Endodermal cell (in vitro differentiated cells): ENCODE data around the gene ALDH7A1. TPM values are rescaled to one million over a fixed set of nuclear protein-coding genes. Genes with fewer than 3 reads are reported as not detected.

Experiments
- DNase-seq: peaks from one replicate; pipeline ENCODE4 v3.0.0-alpha.2; 2017
- H3K27ac ChIP-seq: 2 replicates; pipeline ENCODE4 v1.5.1; 2013; ENCODE audit warnings: mild to moderate bottlenecking, low read depth, low read length, moderate library complexity
- H3K27me3 ChIP-seq: 2 replicates; pipeline ENCODE4 v1.6.1; 2013; ENCODE audit warnings: mild to moderate bottlenecking, low read length, moderate library complexity; ENCODE audit not compliant: insufficient read depth, control insufficient read depth, poor library complexity, severe bottlenecking
- H3K36me3 ChIP-seq: 2 replicates; pipeline ENCODE4 v1.7.0; 2013; ENCODE audit warnings: mild to moderate bottlenecking, low read length, moderate library complexity; ENCODE audit not compliant: control insufficient read depth, insufficient read depth
- H3K4me1 ChIP-seq: one replicate; pipeline ENCODE4 v1.7.0; 2013; ENCODE audit warnings: low read length; ENCODE audit not compliant: control insufficient read depth, insufficient read depth
- H3K4me3 ChIP-seq: 2 replicates; pipeline ENCODE4 v1.5.1; 2013; ENCODE audit warnings: mild to moderate bottlenecking, low read length, moderate library complexity
- H3K9ac ChIP-seq: 2 replicates; pipeline ENCODE4 v1.6.1; 2013; ENCODE audit warnings: mild to moderate bottlenecking, low read length, moderate library complexity; ENCODE audit not compliant: poor library complexity, severe bottlenecking; ENCODE audit errors: extremely low read depth
- H3K9me3 ChIP-seq: 2 replicates; pipeline ENCODE4 v1.6.1; 2013; ENCODE audit warnings: mild to moderate bottlenecking, low read length, moderate library complexity; ENCODE audit not compliant: control insufficient read depth
- H3K27ac Mint-ChIP-seq: 2 replicates; pipeline ENCODE4 v1.8.0; 2020; ENCODE audit warnings: mixed read lengths
- H3K27me3 Mint-ChIP-seq: 2 replicates; pipeline ENCODE4 v1.8.0; 2021; ENCODE audit warnings: mild to moderate bottlenecking, mixed read lengths; ENCODE audit not compliant: insufficient read depth
- H3K36me3 Mint-ChIP-seq: 2 replicates; pipeline ENCODE4 v1.8.0; 2020; ENCODE audit warnings: low read depth, mixed read lengths
- H3K4me1 Mint-ChIP-seq: 2 replicates; pipeline ENCODE4 v1.8.0; 2020; ENCODE audit warnings: mixed read lengths
- H3K4me3 Mint-ChIP-seq: 2 replicates; pipeline ENCODE4 v1.8.0; 2020; ENCODE audit warnings: mild to moderate bottlenecking, moderate library complexity, mixed read lengths
- H3K9me3 Mint-ChIP-seq: 2 replicates; pipeline ENCODE4 v1.8.0; 2020; ENCODE audit warnings: mild to moderate bottlenecking, mixed read lengths
- CTCF ChIP-seq: fragments of 200-600 bp; sonication (generic); conservative IDR thresholded peaks from 2 replicates; pipeline ENCODE4 v1.5.0; 2021; ENCODE audit warnings: antibody characterized with exemption, mild to moderate bottlenecking
- WGBS, 2 experiments: methylation state at CpG; one replicate each; pipeline versions ENCODE4 v1.1.5 to v1.1.7; 2013; ENCODE audit warnings: missing lambda C conversion rate in 2 of 2, mixed read lengths in 1 of 2; ENCODE audit not compliant: insufficient coverage in 1 of 2, insufficient read length in 1 of 2; 5-methylcytosine and 5-hydroxymethylcytosine counted together
- total RNA-seq, 2 donors: library from RNA; stranded (reverse); fragmentation: NEBNext Ultra II Directional in 1 of 2; extraction: Animal tissue kit (Norgen Biotek cat#: 25700) in 1 of 2; gene quantifications; 2 replicates in 1 of 2; 3 replicates in 1 of 2; pipeline ENCODE4 v1.2.1, GENCODE V29; 2021

The ALDH7A1 gene
- total RNA-seq, 2 donors from 2014 or later = 133 to 192 TPM

- H3K4me3 ChIP-seq = no peak overlapping the region
- WGBS, 2 experiments = 83 to 84% methylated on average over 2 of the region's 3 CpGs
- H3K36me3 ChIP-seq = no peaks in the 10 kb centered on the region
- no peak overlapping the region for H3K27ac ChIP-seq
- H3K27ac Mint-ChIP-seq = no peak overlapping the region
- peaks cover 2% of the 10 kb centered on the region for H3K4me1 Mint-ChIP-seq
- H3K9ac ChIP-seq = no peak overlapping the region
- peak; percentile 47 for TF ChIP-seq CTCF
- H3K27me3 ChIP-seq = no peaks in the 10 kb centered on the region
- peaks cover 5% of the 10 kb centered on the region for H3K9me3 Mint-ChIP-seq
- H3K4me1 ChIP-seq = no peaks in the 10 kb centered on the region
- DNase-seq = no peak
- no peaks in the 10 kb centered on the region for H3K9me3 ChIP-seq
- no peaks in the 10 kb centered on the region for H3K27me3 Mint-ChIP-seq
- no peak overlapping the region for H3K4me3 Mint-ChIP-seq
- no peaks in the 10 kb centered on the region for H3K36me3 Mint-ChIP-seq
Measured at GRCh38 chr5:126536874-126537273, 58.1 kb downstream of the ALDH7A1 start.

GRCh38 chr5:126535856-126536545 is 59.0 kb downstream of the ALDH7A1 start:
- no peaks in the 10 kb centered on the region for H3K27me3 Mint-ChIP-seq
- H3K4me3 Mint-ChIP-seq = no peak overlapping the region
- DNase-seq = no peak
- H3K4me3 ChIP-seq = no peak overlapping the region
- peaks cover 2% of the 10 kb centered on the region for H3K4me1 Mint-ChIP-seq
- no peaks in the 10 kb centered on the region for H3K9me3 ChIP-seq
- no peaks in the 10 kb centered on the region for H3K27me3 ChIP-seq
- no peak overlapping the region for H3K27ac Mint-ChIP-seq
- H3K36me3 ChIP-seq = no peaks in the 10 kb centered on the region
- H3K27ac ChIP-seq = no peak overlapping the region
- no peaks in the 10 kb centered on the region for H3K4me1 ChIP-seq
- no peak for TF ChIP-seq CTCF
- no peaks in the 10 kb centered on the region for H3K36me3 Mint-ChIP-seq
- no peak overlapping the region for H3K9ac ChIP-seq
- peaks cover 5% of the 10 kb centered on the region for H3K9me3 Mint-ChIP-seq
- 88 to 94% methylated on average over 1 to 4 of the region's 4 CpGs for WGBS, 2 experiments

GRCh38 chr5:126534553-126534952 is 60.5 kb downstream of the ALDH7A1 start:
- Mint-ChIP-seq H3K4me1 (peaks cover 2% of the 10 kb centered on the region), H3K9me3 (peaks cover 5% of the 10 kb centered on the region), H3K27me3 (no peaks in the 10 kb centered on the region), H3K27ac (no peak overlapping the region), H3K36me3 (no peaks in the 10 kb centered on the region), H3K4me3 (no peak overlapping the region)
- Histone ChIP-seq H3K27ac (no peak overlapping the region), H3K4me3 (no peak overlapping the region), H3K36me3 (no peaks in the 10 kb centered on the region), H3K4me1 (no peaks in the 10 kb centered on the region), H3K27me3 (no peaks in the 10 kb centered on the region), H3K9ac (no peak overlapping the region), H3K9me3 (no peaks in the 10 kb centered on the region)
- DNase-seq = no peak
- 96 to 100% methylated on average over 1 of the region's 1 CpG for WGBS, 2 experiments
- TF ChIP-seq CTCF = no peak
